Stomach smooth muscle (tissue), 2 donors: Measurements from ENCODE around the gene ATRIP.

ENCODE experiments used
- H3K27ac ChIP-seq: one replicate; pipeline ENCODE4 v1.7.0; 2013; ENCODE audit warnings: mild to moderate bottlenecking, low read length, inconsistent platforms
- H3K27me3 ChIP-seq, 2 donors: one replicate each; pipeline ENCODE4 v1.7.0; 2013; ENCODE audit warnings: low read length in 2 of 2; ENCODE audit not compliant: insufficient read depth in 2 of 2, control insufficient read depth in 1 of 2
- H3K36me3 ChIP-seq, 2 donors: one replicate each; pipeline ENCODE4 v1.7.0; 2013; ENCODE audit warnings: low read length in 2 of 2; ENCODE audit not compliant: control insufficient read depth in 2 of 2, insufficient read depth in 2 of 2
- H3K4me1 ChIP-seq: one replicate; pipeline ENCODE4 v1.7.0; 2013; ENCODE audit warnings: low read length; ENCODE audit not compliant: control insufficient read depth, insufficient read depth
- H3K4me3 ChIP-seq, 2 donors: one replicate each; pipeline ENCODE4 v1.7.0; 2013; ENCODE audit warnings: low read length in 2 of 2
- H3K9ac ChIP-seq, 2 donors: one replicate each; pipeline ENCODE4 v1.7.0; 2013; ENCODE audit warnings: low read length in 2 of 2, mild to moderate bottlenecking in 1 of 2
- H3K9me3 ChIP-seq, 2 donors: one replicate each; pipeline ENCODE4 v1.7.0; 2013; ENCODE audit warnings: low read length in 2 of 2; ENCODE audit not compliant: control insufficient read depth in 2 of 2
- donor health status: healthy.
- donor health status: Pancreatic carcinoma.

ATRIP gene

DNA sequence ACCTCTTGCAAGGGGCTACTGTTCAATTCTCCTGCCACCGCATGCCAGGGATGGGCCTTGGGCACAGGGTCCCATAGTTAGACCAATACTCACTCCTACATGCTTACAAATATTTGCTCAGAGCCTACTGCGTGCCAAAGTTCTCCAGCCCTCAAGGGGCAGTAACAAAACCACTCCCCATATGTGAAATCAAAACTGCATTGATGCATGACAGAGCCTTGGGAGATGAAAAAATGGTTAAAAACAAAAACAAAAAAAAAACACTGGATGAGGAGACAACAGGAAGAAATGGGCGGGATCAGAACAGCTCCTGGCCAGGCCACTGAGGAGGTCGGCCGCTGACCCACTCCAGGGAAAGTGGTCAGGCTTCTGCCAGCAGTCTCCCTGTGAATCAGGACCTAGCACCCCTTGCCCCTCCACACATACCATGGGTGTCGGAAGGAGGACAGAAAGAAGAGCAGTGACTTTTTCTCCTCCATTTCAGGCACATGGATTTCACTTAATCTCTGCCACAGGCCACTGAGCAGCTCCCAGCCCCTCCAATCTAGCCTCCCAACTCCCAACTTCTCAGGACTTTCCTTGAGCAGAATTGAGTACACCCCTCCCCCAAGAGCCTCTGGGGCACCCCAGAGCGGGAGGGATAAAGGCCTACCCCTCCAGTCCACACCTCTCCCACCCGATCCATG, 19.4 kb upstream of the ATRIP start:
- Histone ChIP-seq H3K27me3 (no peaks in the 10 kb centered on the region), H3K9me3 (no peaks in the 10 kb centered on the region), H3K4me3 (peak overlapping the region; percentile 34 to 76), H3K9ac (peak overlapping the region; percentile 75 to 76), H3K36me3 (peaks cover 2% of the 10 kb centered on the region in 2 donors), H3K27ac (peak overlapping the region; percentile 92), H3K4me1 (peaks cover 76% of the 10 kb centered on the region)

DNA sequence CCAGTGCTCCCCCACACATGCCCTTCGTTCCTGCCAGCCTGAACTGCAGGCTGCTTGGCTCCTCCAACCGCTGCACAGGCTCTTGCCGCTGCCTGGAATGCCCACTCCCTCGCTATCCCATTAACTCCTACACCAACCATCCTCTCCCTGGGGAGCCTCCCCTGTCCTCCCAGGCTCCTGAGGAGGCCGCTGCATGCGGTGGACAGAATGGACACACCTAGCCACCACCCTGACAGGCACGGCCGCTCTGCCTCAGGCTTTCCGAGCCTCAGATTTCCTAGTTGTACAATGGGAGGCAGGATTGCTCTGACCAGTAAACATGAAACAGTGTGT, 18.9 kb upstream of the ATRIP start:
- peak overlapping the region; percentile 92 for H3K27ac ChIP-seq
- H3K4me1 ChIP-seq, result peaks cover 75% of the 10 kb centered on the region
- H3K4me3 ChIP-seq, result peak overlapping the region; percentile 34 to 76

DNA sequence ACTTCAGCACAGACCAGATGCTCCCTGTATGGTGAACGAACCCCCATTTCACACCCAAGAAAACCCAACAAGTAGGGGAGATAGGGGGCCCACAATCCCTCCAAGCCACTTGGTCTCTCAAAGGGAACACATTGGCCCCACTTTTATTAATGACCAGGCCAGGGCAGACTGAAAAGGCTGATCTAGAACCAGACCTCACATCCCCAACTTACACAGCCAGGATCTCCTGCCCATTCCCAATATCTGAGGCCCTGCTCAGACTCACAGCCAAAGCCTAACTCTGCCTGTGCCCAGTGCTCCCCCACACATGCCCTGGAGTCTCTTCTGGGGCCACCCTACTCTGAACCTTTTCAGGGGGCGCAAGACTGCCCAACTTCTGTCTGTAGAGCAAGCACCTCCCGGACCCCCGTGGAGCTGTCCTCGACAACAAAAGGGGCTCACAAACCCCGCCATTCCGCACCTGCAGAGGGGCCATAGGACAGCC, 18.4 kb upstream of the ATRIP start:
- Histone ChIP-seq H3K4me1 (peaks cover 75% of the 10 kb centered on the region), H3K27me3 (no peaks in the 10 kb centered on the region), H3K9me3 (no peaks in the 10 kb centered on the region), H3K4me3 (peak overlapping the region; percentile 34 to 76), H3K36me3 (peaks cover 8 to 12% of the 10 kb centered on the region in 2 donors), H3K27ac (peak overlapping the region; percentile 92), H3K9ac (peak overlapping the region; percentile 75 to 76)

More for the DNA sequence above, 18.9 kb upstream of the ATRIP start:
- Histone ChIP-seq H3K36me3 (peaks cover 7% of the 10 kb centered on the region in 2 donors), H3K27me3 (no peaks in the 10 kb centered on the region), H3K9me3 (no peaks in the 10 kb centered on the region), H3K9ac (peak overlapping the region; percentile 75 to 76)

DNA sequence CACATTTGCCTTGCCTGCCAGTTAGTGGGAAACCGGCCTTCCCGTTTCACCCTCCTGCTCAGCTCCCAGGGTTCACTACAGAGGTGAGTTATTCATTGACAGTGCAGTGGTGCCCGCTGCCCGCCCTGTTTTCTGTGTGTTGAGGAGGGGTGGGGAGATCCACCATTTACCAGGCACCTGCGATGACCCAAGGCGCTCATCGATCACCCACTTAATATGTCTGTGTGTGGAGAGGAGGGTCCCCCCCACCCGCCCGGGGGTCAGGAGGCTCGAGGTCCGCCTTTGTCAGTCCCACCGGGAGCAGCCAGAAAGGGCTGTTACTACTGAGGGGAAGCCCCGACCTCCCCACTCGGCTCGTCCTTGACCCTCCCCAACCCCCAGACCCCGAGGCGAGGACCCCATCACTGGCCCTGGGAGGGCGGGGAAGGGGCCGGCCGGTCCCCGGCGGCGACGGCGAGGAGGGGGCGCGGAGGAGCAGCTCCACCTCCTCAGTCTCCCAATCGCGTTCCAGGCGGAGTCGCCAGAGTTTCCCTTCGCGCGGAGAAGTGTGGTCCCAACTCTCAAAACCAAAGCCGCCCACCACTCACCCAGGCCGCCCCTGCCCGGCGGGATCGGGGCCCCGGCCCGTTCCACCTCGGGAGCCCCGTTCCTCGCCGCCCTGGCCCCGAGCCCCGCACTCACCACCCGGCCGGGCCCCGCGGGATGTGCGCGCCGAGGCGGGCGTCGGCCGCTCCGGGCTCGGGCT, 17.8 kb upstream of the ATRIP start:
- peaks cover 12 to 13% of the 10 kb centered on the region in 2 donors for H3K36me3 ChIP-seq
- peaks cover 75% of the 10 kb centered on the region for H3K4me1 ChIP-seq
- H3K9me3 ChIP-seq, result no peaks in the 10 kb centered on the region
- peak overlapping the region; percentile 65 to 76 for H3K4me3 ChIP-seq
- H3K27me3 ChIP-seq, result no peaks in the 10 kb centered on the region
- H3K27ac ChIP-seq, result peak overlapping the region; percentile 92
- H3K9ac ChIP-seq, result peak overlapping the region; percentile 75 to 76

DNA sequence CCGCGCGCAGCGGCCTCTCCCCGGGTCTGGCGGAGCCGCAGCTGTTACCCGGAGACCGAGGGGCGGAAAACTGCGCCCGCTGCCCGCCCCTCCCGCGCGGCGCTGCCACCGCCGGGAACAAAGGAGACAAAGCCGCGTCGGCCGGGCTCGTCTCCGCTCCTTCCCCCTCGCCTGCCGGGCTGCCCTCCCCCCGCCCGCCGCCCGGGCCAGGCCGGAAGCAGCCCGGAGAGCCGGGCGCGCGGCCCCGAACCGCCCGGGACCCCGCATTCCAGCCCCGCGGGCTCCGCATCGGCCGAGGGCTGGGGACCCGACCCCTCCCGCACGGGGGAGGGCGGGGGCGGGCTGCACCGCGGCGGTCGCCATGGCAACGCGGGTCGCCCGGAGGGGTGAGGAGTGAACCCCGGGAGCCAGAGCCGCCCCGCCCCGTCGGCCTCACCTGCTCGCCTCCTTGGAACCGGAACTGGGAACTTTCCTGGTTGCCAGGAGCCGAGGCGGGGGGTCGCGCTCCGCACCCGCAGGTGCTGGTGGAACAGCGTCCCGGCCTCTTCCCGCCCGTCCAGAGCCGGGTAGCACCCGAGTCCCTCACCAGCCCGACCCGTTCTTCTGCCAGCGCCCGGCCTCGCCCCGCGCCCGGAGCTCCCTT, 17.1 kb upstream of the ATRIP start:
- H3K27ac ChIP-seq, result peak overlapping the region; percentile 92
- H3K27me3 ChIP-seq, result no peaks in the 10 kb centered on the region
- peak overlapping the region; percentile 65 to 76 for H3K4me3 ChIP-seq
- peaks cover 12 to 14% of the 10 kb centered on the region in 2 donors for H3K36me3 ChIP-seq
- H3K9ac ChIP-seq, result peak overlapping the region; percentile 75 to 76
- peaks cover 75% of the 10 kb centered on the region for H3K4me1 ChIP-seq
- no peaks in the 10 kb centered on the region for H3K9me3 ChIP-seq

DNA sequence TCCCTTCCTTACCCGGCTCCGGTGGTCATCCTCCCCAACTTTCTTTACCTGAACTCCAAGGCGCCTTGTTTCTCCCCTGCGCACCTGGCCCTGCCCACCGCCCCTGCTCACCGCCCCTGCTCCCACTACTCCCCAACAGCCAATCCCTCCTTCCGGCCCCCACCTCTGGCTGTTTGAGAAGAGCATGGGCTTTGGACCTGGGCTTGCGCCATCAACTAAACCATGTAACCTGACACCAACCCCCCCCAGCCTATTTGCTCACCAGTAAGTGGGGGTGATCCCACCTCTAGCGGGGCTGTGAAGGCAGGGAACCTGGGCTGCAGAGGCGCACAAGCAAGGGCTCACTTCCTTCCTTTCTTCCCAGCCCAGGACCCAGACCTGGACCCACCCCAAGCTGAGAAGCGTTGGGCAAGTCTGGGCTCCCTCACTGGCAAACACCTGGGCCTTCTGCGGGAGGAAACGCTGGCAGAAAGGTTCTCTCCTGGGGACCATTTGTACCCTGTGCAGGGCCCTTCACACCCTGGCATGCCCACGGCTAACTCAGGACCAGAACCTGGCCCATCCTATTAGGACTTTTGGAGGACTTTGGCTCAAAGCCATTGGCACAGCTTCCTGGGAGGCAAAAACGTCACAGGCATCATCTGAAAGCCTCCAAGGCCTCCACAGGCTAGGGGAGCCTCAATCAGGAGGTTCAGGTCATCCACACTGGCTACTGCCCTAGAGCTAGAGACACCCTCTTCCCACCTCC, 16.4 kb upstream of the ATRIP start, which contains the start of gene PLXNB1:
TSS of gene PLXNB1 (minus strand) at position 127 of the 748 bp plus-strand sequence. CDS start 5,475 bp downstream, outside the sequence.
- Histone ChIP-seq H3K36me3 (peaks cover 12 to 15% of the 10 kb centered on the region in 2 donors), H3K27me3 (no peaks in the 10 kb centered on the region), H3K9ac (peak within 1 kb of the TSS; percentile 75 to 76), H3K27ac (peak within 1 kb of the TSS; percentile 92), H3K4me3 (peak within 1 kb of the TSS; percentile 65 to 76), H3K4me1 (peaks cover 75% of the 10 kb centered on the region), H3K9me3 (no peaks in the 10 kb centered on the region)

DNA sequence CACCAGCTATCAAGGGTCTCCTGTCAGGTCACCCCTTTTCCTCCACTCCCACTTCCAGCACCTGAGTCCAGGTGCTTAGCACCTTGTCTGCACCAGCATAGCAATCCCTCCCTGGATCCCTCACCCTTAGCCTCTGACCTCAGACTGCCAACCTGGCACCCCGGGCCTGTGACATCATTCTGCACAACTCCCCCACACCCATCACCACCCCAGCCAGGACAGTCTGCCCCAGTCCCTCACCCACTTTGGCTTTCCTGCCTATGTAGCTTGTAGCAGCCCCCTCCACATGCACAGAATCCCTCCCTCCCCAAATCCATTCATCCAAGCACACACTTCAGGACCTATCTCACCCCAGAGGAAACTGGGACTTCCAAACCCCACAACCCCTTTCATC, 15.8 kb upstream of the ATRIP start:
- peak overlapping the region; percentile 68 to 76 for H3K9ac ChIP-seq
- no peaks in the 10 kb centered on the region for H3K9me3 ChIP-seq
- H3K4me3 ChIP-seq, result peak overlapping the region in 1 of 2 donors; percentile 76
- H3K36me3 ChIP-seq, result peaks cover 12 to 15% of the 10 kb centered on the region in 2 donors
- no peaks in the 10 kb centered on the region for H3K27me3 ChIP-seq
- peak overlapping the region; percentile 92 for H3K27ac ChIP-seq
- H3K4me1 ChIP-seq, result peaks cover 75% of the 10 kb centered on the region

DNA sequence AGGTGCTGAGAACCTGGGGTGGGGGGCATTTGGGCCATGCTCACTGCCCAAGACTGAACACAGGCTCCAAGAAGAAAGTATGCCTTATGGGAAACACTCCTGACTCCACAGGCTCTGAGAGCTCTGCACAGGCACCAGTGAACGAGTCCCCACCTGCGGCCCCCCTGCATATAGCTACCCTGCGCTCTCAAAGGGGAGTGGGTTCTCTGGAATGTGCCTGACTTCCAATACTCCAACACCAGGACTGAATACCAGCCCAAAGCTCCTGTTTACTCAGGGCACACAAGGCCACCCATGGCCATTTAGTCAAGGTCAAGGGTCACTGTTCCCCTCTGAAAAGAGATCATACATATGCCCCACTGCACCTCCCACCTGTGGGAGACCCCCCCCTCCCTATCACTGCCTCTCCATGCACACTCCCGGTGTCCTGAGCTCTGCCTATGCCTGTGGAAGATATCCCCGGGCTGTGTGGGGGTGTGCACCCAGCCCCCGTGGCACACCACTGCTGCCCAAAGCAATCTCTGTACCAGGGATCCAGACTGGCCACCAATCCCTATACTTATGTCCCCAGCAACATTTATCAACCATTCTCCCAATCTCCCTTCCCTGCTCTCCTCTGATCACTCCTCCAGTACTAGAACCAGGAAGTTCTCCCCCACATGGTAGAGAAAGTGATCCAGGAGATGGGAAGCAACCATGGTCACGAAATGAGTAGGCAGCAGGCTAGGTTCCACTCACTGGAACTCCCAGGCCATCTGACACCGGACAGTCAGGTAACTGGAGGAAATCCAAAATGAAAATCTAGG, 15.1 kb upstream of the ATRIP start:
- no peaks in the 10 kb centered on the region for H3K9me3 ChIP-seq
- peaks cover 74% of the 10 kb centered on the region for H3K4me1 ChIP-seq
- no peak overlapping the region for H3K4me3 ChIP-seq
- no peak overlapping the region for H3K9ac ChIP-seq
- H3K27me3 ChIP-seq, result no peaks in the 10 kb centered on the region
- peak overlapping the region; percentile 92 for H3K27ac ChIP-seq
- peaks cover 12 to 15% of the 10 kb centered on the region in 2 donors for H3K36me3 ChIP-seq

DNA sequence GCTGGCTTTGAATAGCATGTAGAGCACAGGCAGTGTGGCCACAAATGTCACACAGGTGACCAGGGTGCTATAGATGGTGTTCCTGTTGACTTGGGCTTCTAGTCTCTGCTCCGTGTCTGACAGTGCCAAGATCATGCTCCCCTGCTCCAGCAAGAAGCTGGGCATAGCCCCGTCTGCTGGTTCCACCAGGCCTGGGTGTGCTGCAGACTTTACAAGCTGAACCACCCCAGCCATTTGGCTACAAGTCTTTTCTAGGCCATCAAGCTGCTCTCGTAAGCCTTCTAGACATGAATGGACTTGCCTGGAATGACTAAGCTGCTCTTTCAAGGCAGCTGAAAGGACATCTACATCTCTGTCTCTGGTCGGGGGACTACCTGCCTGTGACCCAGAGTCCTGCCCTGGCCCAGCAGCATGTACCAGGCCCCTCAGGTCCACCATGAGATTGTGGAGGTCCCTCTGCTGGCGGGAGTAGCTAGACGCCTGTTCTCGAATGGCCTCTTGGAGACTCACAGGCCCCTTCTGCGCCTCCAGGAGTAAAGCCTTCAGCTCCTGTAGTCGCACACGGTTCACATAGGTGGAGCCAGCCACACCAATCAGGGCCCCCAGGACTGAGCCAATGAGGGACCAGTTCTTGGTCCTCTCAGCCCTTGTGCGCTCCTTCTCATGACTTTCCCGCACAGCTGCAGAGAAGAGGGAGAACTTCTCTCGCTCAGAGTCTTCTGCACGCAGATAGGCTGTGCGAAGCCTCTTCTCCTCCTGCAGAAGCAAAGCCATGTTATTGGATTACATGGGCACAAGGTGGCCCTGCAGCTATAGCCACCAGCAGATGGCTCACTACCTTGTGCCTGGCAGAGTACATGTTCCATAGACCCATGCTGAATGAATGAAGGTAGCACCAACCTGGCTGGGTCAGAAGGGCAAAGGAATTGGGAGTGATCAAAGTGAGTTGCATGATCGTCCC, 13.8 kb upstream of the ATRIP start:
- no peaks in the 10 kb centered on the region for H3K27me3 ChIP-seq
- no peaks in the 10 kb centered on the region for H3K9me3 ChIP-seq
- H3K36me3 ChIP-seq, result peaks cover 12 to 15% of the 10 kb centered on the region in 2 donors
- H3K9ac ChIP-seq, result no peak overlapping the region
- peak overlapping the region; percentile 92 for H3K27ac ChIP-seq
- peak overlapping the region in 1 of 2 donors; percentile 40 for H3K4me3 ChIP-seq
- peaks cover 62% of the 10 kb centered on the region for H3K4me1 ChIP-seq
